HG03108 (cell line): ENCODE measurements around the gene CDKAL1.
"Not testable (repeated sequence)": the region's sequence is repeated elsewhere in the genome, so short reads cannot be mapped to it uniquely, and the experiment has no call there.

Experiments used
- ATAC-seq: cut with Tn5 transposase; IDR thresholded peaks from one replicate; pipeline ENCODE4 v1.9.1; 2021; ENCODE audit warnings: moderate library complexity; ENCODE audit not compliant: unreplicated experiment

CDKAL1 gene

DNA sequence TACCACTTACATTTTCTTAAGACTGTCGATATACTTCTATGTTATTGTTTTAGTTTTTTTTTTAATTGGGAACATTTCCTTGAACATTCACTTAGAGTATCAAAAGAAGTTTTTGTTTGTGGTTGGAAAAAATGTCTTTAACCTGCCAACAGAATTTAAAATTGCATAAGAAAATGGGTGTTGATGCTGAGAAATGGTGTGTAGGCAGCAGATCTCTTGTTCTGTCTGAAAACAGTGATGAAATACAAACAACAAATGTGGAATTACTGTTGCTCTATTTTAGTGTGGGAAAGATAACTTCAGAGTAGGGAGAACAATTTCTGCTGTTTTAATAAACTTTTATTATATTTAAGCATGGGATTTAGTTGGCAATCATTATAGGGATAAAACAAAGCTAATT is 293.5 kb downstream of the CDKAL1 start:
- no peak for ATAC-seq

DNA sequence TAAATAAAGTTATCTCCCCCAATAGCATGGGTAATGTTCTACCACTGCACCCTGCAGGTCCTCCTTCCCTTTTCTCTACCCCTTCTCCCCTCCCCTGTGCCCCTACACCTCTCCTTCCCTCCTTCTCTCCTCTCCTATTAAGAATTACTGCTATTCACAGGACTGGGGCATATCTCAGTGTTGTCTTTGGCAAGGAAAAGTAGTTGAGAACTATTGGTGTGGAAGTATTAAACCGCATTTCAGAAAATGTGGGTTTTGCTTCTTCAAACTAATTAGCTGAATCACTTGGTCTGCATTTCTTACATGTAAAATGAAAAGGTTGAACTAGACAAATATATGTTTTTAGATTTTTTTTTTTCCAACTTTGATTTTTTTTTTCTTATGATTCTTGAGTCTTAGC is 296.3 kb downstream of the CDKAL1 start:
- ATAC-seq: no peak

DNA sequence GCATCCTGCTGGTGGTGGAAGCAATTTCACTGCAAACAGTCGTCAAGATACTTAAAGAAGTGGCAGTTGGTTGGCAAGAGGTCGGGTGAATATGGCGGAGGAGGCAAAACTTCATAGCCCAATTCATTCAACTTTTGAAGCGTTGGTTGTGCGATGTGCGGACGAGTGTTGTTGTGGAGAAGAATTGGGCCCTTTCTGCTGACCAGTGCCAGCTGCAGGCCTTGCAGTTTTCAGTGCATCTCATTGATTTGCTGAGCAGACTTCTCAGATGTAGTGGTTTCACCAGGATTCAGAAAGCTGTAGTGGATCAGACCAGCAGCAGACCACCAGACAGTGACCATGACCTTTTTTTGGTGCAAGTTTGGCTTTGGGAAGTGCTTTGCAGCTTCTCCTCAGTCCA is 297.0 kb downstream of the CDKAL1 start:
- not testable (repeated sequence) for ATAC-seq

DNA sequence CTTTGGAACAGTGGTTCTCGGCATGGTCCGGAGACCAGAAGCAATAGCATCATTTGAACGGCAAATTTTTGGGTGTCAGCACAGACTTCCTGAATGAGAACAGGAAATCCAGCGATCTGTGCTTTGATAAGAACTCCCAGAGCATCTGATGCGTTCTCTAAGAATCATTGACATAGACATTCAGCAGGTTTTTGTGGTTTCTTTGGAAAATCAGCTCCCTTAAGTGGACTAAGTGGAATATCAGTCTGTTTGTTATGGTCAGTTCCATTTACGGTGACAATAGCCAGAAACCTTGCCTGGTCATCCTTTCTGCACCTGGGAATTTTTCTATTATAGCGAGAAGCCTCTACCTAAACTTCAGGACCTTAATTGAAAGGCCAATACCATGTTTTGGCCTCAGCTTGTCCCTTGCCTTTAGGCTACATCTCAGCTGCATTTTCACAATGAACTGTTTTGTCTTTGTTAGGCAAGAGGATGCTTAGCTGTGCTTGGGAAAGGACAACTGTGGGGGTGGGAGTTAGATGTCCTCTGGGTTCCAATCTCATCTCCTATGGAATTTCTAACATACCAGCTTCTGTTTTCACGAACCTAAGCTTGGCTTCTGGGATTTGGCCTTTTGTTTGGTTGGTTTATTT is 299.7 kb downstream of the CDKAL1 start:
- no peak for ATAC-seq

DNA sequence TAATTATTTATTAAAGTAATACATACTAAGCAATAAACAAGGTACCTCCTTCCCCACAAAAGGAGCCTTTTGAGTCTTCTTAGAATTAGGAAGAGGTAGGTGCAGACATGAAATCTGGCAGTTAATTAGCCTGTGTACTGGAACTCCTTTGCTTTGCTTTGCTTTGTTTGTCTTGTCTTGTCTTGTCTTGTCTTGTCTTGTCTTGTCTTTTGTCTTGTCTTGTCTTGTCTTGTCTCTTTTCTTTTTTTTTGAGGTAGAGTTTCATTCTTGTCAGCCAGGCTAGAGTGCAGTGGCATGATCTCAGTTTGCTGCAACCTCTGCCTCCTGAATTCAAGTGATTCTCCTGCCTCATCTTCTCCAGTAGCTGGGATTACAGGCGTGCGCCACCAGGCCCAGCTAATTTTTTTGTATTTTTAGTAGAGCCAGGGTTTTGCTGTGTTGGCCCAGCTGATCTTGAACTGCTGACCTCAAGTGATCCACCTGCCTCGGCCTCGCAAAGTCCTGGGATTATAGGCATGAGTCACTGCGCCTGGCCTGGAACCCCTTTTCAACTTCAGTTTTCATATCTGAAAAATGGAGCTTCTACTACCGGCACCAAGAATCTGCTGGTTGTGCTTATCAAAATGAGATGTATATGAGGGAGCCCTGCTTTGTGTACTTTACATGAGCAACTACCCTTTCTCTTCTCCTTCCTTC is 301.2 kb downstream of the CDKAL1 start:
- ATAC-seq: no peak

DNA sequence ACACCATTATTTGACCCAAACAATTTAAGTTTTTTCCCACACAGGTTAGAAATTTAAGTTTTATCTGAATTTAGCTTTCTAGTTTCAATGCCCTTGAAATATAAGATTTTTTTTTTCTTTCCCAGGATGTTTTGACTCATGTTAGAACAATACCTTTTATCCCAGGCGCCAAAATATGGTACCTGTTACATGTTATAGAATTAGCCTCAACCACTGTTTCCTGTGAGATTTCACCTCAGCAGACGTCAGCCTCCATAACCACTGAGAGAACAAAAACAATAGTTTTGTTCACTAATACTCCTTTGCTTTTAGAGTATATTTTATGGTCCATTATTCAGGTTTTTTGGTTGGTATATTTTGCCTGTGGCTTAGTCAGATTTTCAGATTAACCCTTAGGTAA is 302.9 kb downstream of the CDKAL1 start:
- ATAC-seq: no peak

DNA sequence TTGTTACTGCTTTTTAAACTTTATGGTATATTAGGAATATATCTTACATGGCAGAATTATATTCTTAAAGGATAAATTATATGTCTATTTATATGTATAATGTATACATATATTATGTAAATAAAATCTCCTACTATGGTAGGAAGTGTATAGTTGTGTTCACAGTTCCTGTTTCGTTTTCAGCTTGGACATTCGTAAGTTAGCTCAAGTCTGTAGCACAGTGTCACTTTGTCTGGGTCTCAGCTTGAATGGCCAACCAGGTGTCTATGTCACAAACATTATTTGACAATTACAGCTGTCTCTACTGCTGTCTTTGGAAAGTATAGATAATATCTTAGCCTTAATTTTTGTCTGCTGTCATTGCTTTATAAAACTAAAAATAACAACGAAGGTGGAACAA is 303.9 kb downstream of the CDKAL1 start:
- ATAC-seq: no peak

DNA sequence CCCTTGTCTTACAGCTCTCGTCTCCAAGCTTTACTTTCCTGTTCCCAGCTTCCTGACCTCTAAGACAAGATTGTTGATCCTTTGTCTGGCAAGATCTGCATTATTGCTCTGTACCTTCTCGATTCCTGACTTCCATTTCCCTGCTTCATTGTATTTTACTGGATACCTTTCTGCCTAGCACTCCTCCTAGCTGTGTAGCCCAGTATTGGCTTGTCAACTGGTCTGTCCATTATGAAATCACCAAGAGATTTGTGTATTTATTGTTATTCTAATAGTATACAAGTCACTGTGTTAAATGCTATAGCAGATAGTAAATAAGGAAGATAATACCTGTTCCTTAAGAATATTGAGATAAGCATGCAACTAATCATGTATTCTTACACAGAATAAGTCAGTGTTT is 305.4 kb downstream of the CDKAL1 start:
- ATAC-seq: no peak

DNA sequence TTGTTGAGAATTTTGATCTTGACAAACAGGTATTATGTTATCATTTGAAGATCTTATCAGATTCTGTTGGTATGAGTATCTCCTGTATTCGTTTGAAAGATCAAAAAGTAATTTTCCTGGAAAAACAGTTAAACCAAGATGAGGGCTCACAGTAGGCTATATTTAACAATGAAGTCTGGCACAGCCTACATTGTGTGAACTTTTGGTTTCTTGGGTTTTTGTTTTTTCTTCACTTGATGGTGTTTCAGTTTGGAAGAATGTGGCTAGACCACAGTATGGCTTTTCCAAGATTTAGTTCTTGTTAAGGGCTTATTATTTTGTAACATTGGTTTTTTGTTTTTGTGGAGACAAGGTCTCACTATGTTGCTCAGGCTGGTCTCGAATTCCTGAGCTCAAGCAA is 306.4 kb downstream of the CDKAL1 start:
- ATAC-seq: no peak

DNA sequence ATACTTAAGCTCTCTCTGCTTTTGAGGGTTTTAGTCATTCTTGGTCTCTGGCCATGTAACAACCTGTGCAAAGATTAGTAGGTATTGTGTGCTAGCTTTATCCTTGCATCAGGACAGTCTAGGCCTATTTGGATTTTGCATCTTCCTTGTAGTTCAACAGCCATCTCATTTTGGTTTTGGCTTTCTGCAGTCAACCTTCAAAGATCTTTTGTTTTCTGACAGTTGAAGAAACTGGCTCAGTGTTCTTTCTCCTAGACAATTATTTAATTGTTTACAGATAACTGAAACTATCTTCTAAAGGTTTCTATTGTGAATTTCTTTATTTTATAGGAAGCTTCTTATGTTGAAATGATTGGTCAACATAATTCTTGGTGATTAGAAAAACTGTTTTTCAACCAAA is 307.5 kb downstream of the CDKAL1 start:
- ATAC-seq: no peak

DNA sequence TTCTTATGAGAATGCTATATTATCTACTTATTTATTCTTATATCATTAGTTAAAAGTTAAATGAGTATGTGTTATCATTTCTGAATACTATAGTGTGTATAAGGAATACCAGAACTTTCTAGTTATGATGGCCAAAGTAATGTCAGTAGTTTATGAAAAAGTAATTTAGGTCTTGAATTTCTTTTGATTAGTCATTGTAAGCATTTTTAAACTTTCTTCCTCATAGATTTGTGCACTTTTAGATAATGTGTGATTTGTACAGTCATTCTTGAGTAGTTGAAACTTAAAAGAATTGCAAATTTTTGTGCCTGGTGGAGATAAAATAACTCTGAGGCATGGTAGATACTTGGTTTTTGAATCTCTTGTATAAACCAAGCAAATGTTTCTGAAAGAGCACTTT is 311.3 kb downstream of the CDKAL1 start:
- ATAC-seq: no peak

DNA sequence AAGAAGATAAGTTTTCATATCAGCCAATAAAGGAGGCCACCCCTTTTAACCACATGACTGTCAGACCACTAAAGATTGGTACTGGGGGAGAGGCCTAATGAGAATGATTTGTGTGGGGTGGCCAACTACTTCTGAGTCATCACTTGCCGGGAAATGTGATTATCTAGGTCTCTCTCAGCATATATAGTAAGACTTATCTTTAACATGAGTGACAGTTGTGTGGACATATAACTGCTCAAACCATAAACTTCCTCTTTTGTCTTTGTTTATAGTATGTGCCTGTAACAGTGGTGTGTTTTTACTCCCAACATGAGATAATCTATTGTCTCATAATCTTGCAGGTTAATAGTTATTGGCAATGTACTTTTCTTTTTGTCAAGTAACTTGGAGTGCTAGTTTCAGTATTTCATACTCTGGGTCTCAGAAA is 312.4 kb downstream of the CDKAL1 start:
- no peak for ATAC-seq

DNA sequence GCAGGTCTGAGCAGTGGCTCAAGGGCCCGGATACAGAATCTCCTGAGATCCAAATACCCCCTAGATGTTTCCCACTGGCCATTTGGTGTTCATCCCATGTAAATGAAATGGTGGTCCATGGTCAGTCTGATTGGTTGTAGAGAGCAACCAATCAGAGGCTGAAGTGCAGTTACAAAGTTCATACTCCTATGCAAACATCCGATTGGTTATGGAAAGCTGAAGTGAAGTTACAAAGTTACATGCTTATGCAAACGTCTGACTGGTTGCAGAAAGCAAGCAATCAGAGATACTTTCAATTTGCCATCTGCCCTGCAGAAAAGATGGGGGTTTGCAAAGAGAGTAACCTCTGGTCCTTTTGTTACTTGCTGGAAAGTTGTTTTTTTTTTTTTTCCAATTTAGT is 313.6 kb downstream of the CDKAL1 start:
- ATAC-seq: no peak

DNA sequence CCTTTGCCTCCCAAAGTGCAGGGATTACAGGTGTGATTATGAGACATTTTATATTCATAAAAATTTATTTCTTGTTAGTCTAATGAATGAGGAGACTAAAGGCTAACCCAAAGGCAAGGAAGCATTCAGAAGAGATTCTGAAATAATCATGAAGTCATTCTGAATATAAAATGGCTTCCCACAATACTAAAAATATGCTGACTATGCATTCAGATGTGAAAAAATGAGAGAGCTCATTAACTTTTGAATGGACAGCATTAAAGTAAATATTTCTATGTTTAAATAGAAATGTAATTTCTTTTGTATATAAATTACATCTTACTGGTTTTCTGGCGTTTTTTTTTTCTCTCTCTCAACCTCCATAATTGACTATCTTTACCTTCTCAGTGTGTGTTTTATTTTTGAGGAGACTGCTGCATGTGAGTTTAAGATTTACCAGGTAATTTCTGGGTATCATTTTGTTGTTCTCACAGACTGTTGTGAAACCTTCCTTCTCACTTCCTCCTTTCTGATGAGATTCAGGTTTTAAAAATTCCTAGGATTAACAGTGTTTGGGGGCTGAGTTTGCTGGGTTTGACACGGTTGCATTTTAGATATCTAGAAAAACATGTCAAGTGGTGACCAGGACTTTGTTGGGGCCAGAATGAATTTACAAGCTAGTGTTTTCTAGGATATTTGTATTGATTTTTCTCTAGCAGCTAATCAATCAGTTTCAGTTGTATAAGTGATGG is 316.6 kb downstream of the CDKAL1 start:
- no peak for ATAC-seq

DNA sequence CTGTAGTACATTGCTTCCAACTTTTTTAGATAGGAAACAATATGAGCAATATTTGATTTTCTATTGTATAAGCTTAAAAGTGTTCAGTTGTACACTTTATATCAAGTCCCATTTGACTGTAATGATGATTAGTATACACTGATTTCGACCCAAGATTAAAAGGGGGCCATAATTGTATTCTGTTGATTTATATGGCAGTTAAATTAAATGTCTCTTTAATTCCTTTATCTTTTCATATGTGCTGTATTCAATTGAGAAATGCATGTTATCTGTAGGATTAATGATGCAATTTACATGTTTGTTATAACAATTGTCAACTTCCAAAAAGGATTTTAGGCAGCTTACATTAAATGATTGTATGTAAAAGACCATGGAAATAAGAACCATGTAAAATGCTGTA is 317.5 kb downstream of the CDKAL1 start:
- no peak for ATAC-seq

DNA sequence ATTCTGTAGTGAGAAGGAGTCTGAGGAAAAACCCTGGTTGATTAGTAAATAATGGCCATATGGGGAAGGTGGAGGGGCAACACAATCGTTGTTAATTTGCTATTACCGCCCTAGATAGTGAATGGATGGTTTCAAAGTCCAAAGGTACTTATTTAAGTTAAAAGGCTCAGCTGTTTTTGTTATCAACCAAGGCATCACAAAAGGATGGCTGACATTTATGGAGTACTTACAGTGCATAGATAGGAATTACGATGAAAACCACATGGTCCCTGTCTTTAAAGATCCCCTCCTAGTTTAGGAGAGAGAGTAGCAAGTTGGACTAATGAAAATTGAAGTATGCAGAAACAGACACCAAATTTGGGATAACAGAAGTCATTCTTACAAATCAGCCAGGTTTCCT is 319.6 kb downstream of the CDKAL1 start:
- no peak for ATAC-seq

DNA sequence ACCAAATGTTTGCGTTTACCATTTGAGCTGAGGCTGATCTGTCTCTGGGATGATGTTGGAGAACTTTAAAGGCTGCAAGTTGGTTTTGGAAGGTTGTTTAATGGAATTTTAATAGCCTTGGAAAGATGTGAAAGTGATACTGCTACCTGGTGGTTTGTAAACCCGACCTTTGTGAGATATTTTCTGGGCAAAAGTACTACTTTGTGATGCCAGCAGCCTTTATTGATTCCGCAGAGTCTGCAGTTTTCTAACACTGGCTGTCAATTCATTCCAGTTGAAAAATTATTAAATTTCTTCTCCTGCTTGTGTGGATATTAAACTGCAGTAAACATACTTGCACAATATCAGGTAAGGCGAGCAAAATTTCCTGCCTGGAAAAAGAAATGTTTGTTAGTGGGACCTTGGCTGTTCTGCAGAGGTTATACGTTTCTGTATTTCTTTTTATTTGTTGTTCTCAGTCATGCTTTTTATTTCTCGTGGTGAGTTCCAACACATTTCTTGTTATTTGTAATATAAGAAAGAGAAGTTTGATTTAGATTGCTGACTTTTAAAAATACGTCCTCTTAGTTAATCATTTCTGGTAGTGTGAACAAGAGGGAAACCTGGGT is 322.5 kb downstream of the CDKAL1 start:
- ATAC-seq: no peak

DNA sequence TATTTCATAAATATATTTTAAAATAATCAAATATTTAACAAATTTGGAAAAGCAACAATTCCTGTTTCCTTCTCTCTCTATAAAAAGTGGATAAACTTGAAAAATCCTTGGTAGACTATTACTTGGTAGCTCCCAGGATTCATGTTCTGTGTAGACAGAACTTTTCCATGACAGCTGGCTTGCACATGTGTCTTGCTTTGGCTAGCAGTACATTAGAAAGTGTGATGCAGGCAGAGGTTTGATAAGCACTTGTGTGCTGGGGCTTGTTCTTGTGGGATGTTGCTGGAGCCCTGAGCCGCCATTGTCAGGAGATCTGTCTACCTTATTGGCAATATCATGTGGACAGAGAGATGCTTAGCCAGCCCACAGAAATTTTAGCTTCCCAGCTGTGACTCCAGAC is 327.2 kb downstream of the CDKAL1 start:
- no peak for ATAC-seq

DNA sequence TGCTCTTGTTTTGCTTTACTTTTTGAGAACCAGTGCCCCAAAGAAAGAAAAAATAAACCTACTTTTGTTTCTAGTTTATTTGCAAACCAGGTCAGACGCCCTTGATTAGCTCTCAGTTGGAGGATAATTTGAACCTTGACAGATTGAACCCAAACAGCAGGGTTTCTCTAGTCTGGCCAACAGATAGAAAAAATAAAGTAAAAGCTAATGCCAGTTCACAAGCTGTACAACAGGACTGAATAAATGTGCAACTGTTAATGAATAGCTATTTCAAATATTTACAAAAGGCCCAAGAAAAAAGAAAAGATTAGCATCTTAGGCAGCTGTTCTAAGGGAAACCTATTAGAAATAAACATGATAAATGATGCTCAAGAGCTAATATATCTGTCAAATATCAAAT is 331.8 kb downstream of the CDKAL1 start:
- ATAC-seq: no peak

DNA sequence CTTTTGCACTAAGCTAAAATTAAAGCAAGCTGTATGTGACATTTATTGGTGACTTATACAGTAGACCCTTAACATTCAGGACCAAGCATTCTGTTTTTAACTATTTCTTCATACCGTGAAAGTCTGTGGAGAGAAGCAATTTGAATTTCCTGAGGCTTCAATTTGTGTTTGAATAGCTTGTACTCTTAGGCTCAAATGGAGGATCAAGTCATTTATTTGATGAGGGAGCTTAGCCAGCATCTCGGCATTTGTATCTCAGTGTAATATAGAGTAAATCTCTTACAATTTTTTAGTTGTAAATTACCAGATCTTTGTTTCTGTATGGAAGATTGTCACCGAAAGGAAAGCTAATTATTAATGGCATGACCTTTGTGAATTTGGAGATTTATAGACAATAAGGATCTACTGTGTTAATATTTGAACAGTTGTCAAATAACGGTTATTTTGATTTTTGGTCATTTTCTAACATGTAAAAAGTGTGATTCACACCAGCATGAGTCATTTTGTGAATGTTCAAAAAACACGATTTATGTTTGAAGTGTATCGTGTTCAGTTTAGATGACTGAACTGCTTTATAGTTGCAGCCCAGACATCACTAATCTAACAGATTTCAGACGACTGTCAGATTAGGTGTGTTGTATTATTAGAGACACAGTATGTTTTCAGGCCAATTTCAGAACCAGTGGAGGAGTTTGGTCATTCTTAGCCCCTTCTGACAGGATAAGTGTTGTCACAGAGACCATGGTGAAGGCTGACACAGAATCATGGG is 332.9 kb downstream of the CDKAL1 start:
- no peak for ATAC-seq
